Measurements from ENCODE around the gene SCARB1. TPM values are rescaled to one million over a fixed set of nuclear protein-coding genes. Genes with fewer than 3 reads are reported as not detected.

Gene SCARB1
- total RNA-seq, 4 donors from 2014 or later = 15.3 to 55.3 (median 29.7) TPM

- Histone ChIP-seq H3K4me3 (no peak overlapping the region), H3K27ac (peak overlapping the region in 2 of 4 donors; percentile 43 to 80), H3K36me3 (peaks cover 0 to 4% (median 0%) of the 10 kb centered on the region in 3 donors), H3K27me3 (no peaks in the 10 kb centered on the region), H3K4me1 (peaks cover 0 to 60% (median 14%) of the 10 kb centered on the region in 4 donors), H3K9me3 (no peaks in the 10 kb centered on the region)
- TF ChIP-seq CTCF (IDR thresholded peaks at IDR 0.05) (no peak), EP300 (IDR thresholded peaks at IDR 0.05) (no peak), POLR2A (IDR thresholded peaks at IDR 0.05) (no peak)
- no peak for DNase-seq (ENCODE audit: low spot score in 2 of 2)
- 79 to 80% methylated on average over 23 of the region's 24 CpGs for WGBS, 2 donors
Measured at GRCh38 chr12:124853781-124854636, 9.7 kb downstream of the SCARB1 start.

DNA sequence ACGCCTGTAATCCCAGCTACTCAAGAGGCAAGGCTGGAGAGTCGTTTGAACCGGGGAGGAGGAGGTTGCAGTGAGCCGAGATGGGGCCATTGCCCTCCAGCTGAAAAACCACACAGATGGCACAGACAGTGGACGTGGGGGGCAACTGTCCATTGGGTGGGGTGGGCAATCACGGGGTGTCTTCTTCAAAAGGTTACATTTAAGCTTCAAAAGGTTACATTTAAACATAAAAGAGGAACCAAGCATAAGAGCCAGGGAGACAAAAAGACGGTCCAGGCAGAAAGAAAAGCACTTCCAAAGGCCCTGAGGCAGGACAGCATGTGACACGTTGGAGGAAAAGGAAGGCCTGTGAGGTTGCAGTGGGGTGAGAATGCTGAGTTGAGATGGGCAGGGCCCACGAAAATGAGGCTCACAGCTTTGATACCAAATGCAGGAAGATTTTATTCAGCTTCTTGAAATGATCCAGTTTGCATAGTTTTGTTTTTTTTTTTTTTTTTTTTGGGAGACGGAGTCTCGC, 10.7 kb downstream of the SCARB1 start:
- no peak overlapping the region for H3K4me3 ChIP-seq
- H3K27me3 ChIP-seq = no peaks in the 10 kb centered on the region
- 79 to 83% methylated on average over 11 of the region's 11 CpGs for WGBS, 2 donors
- peaks cover 0 to 70% (median 16%) of the 10 kb centered on the region in 4 donors for H3K4me1 ChIP-seq
- TF ChIP-seq EP300 (IDR thresholded peaks at IDR 0.05) (no peak), CTCF (IDR thresholded peaks at IDR 0.05) (no peak), POLR2A (IDR thresholded peaks at IDR 0.05) (no peak)
- no peaks in the 10 kb centered on the region for H3K36me3 ChIP-seq
- peak overlapping the region in 3 of 4 donors; percentile 44 to 74 (median 52) for H3K27ac ChIP-seq
- H3K9me3 ChIP-seq = no peaks in the 10 kb centered on the region
- DNase-seq (ENCODE audit: low spot score in 2 of 2) = no peak

DNA sequence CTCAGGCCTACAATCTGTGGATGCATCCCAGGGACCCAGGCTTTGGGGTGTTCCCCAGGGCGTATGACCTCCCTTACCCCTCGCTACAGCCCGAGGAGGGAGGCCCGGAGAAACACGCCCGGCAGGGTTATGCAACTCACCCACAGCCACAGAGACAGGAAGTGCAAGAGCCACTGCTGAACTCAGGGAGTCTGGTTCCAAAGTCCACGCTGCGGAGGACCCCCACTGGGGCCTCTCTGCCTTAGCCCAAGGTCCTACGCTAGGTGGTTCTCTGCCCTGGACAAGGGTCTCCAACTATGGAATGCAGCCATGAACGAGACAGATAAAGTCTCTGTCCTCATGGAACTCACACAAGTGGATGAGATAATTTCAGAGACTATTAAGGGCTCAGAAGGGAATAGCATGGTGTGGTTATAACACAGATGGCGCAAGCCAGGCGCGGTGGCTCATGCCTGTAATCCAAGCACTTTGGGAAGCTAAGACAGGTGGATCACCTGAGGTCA, 11.3 kb downstream of the SCARB1 start:
- Histone ChIP-seq H3K9me3 (no peaks in the 10 kb centered on the region), H3K27me3 (no peaks in the 10 kb centered on the region), H3K4me1 (peaks cover 0 to 76% (median 21%) of the 10 kb centered on the region in 4 donors), H3K36me3 (no peaks in the 10 kb centered on the region), H3K27ac (peak overlapping the region in 3 of 4 donors; percentile 44 to 74 (median 52)), H3K4me3 (no peak overlapping the region)
- TF ChIP-seq EP300 (IDR thresholded peaks at IDR 0.05) (no peak), POLR2A (IDR thresholded peaks at IDR 0.05) (no peak), CTCF (IDR thresholded peaks at IDR 0.05) (no peak)
- WGBS, 2 donors = 56 to 60% methylated on average over 13 of the region's 13 CpGs
- DNase-seq (ENCODE audit: low spot score in 2 of 2) = peak in 1 of 2 donors; percentile 61

DNA sequence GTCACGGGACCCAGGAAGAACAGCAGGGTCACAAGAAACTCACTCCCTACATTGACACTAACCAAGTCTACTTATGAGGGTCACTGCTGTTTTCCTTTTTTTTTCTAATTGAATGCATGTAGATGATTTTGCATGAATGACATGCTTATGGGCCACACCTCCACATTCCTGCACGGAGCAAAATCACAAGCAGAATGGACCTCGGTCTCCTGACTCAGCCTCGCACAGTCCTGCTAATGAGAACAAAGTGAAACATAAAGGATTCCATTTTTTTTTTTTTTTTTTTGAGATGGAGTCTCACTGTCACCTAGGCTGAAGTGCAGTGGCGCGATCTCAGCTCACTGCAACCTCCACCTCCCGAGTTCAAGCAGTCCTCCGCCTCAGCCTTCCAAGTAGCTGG, 12.3 kb downstream of the SCARB1 start:
- Histone ChIP-seq H3K4me3 (no peak overlapping the region), H3K4me1 (peaks cover 0 to 73% (median 28%) of the 10 kb centered on the region in 4 donors), H3K27me3 (no peaks in the 10 kb centered on the region), H3K27ac (no peak overlapping the region), H3K9me3 (no peaks in the 10 kb centered on the region), H3K36me3 (no peaks in the 10 kb centered on the region)
- WGBS, 2 donors = 90 to 93% methylated on average over 8 of the region's 8 CpGs
- TF ChIP-seq POLR2A (IDR thresholded peaks at IDR 0.05) (no peak), EP300 (IDR thresholded peaks at IDR 0.05) (no peak), CTCF (IDR thresholded peaks at IDR 0.05) (no peak)
- no peak for DNase-seq (ENCODE audit: low spot score in 2 of 2)

GRCh38 chr12:124849382-124849781, 14.3 kb downstream of the SCARB1 start:
- 49% methylated on average over 8 of the region's 8 CpGs for WGBS, 2 donors
- no peak for TF ChIP-seq POLR2A (IDR thresholded peaks at IDR 0.05)
- TF ChIP-seq CTCF (IDR thresholded peaks at IDR 0.05) = no peak
- no peak for TF ChIP-seq EP300 (IDR thresholded peaks at IDR 0.05)
- H3K27ac ChIP-seq = peak overlapping the region in 1 of 4 donors; percentile 36
- no peaks in the 10 kb centered on the region for H3K27me3 ChIP-seq
- H3K36me3 ChIP-seq = no peaks in the 10 kb centered on the region
- DNase-seq (ENCODE audit: low spot score in 2 of 2) = no peak
- peaks cover 0 to 54% (median 18%) of the 10 kb centered on the region in 4 donors for H3K4me1 ChIP-seq
- H3K9me3 ChIP-seq = no peaks in the 10 kb centered on the region
- H3K4me3 ChIP-seq = no peak overlapping the region

Data from tibial nerve (tissue), 4 donors.